SK-N-SH treated with all-trans-retinoic acid at 6 μM for 48 hours (cell line): Measurements from ENCODE around the gene ELOVL5.

Source experiments
- ARNTL ChIP-seq: fragments of 450-650 bp; formaldehyde crosslinking; IDR thresholded peaks from 2 replicates; pipeline ENCODE4 v1.5.0; 2020; ENCODE audit warnings: low read depth, mild to moderate bottlenecking, moderate library complexity, borderline replicate concordance
- BACH2 ChIP-seq: fragments of 250-450 bp; sonication (Bioruptor Pico); IDR thresholded peaks from 2 replicates; pipeline ENCODE4 v1.9.0; 2021; ENCODE audit warnings: mild to moderate bottlenecking, borderline replicate concordance
- OSR1 ChIP-seq: fragments of 250-450 bp; sonication (Bioruptor Pico); IDR thresholded peaks from 2 replicates; pipeline ENCODE4 v1.8.0; 2022; ENCODE audit warnings: moderate library complexity, mild to moderate bottlenecking, inconsistent platforms
- SNAI2 ChIP-seq: fragments of 250-450 bp; sonication (Bioruptor Pico); IDR thresholded peaks from 2 replicates; pipeline ENCODE4 v1.5.0; 2020; ENCODE audit warnings: mild to moderate bottlenecking, moderate library complexity
- TSHZ2 ChIP-seq: fragments of 250-450 bp; sonication (Bioruptor Pico); IDR thresholded peaks from 2 replicates; pipeline ENCODE4 v1.5.0; 2020; ENCODE audit warnings: mild to moderate bottlenecking, moderate library complexity
- ZC3H10 ChIP-seq: fragments of 250-450 bp; sonication (Bioruptor Pico); IDR thresholded peaks from 2 replicates; pipeline ENCODE4 v1.5.1; 2021; ENCODE audit warnings: mild to moderate bottlenecking, moderate library complexity
- ZFP30 ChIP-seq: fragments of 450-650 bp; formaldehyde crosslinking; IDR thresholded peaks from 2 replicates; pipeline ENCODE4 v1.5.0; 2022; ENCODE audit warnings: mild to moderate bottlenecking, moderate library complexity
- ZNF565 ChIP-seq: fragments of 450-650 bp; formaldehyde crosslinking; conservative IDR thresholded peaks from 2 replicates; pipeline ENCODE4 v1.5.0; 2020; ENCODE audit warnings: low read depth, mild to moderate bottlenecking, moderate library complexity
- ZNF70 ChIP-seq: fragments of 450-650 bp; formaldehyde crosslinking; IDR thresholded peaks from 2 replicates; pipeline ENCODE4 v1.5.0; 2020; ENCODE audit warnings: mild to moderate bottlenecking, moderate library complexity
- ZNF8 ChIP-seq: fragments of 450-650 bp; formaldehyde crosslinking; IDR thresholded peaks from 2 replicates; pipeline ENCODE4 v1.5.0; 2020; ENCODE audit warnings: mild to moderate bottlenecking, moderate library complexity
- TF ChIP-seq, protein P1 (sequence below): fragments of 250-450 bp; sonication (Bioruptor Pico); IDR thresholded peaks from 2 replicates; pipeline ENCODE4 v1.8.0; 2020; ENCODE audit warnings: mild to moderate bottlenecking, moderate library complexity, borderline replicate concordance

DNA sequence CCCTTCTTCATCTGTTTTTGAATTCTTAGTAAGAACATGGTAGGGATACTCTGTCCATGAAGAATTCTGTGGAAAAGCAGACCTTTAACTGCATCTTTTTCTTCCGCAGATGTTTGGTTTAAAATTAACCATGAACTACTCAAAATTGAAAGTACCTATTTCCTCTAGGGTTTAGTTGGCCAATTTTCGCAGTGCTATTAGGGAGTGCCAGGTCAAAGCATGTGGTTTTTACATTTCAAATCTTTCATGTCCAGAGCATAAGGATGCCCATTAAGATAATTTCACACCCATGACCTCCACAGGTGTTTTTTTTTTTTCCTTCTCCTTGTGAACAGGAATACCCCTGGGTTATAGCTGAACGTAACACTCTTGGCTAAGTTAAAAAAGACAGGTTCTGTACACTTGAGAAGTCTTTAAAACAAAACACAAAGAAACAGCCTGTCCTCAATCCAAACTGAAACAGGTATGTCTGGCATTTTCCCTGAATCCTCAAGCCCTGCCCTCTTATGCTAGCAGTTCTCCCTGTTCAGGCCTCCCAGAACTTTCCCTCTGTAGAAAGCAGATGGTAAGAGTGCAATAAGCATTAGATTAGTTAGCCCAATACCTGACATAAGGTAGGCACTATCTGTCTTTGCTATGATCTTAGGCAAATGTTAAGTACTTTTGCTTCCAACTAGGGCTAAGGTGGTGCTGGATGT is 67.1 kb downstream of the ELOVL5 start:
- TF ChIP-seq ZC3H10: no peak
- TF ChIP-seq ARNTL (CRISPR knock-in tag): no peak
- TF ChIP-seq, protein P1, sequence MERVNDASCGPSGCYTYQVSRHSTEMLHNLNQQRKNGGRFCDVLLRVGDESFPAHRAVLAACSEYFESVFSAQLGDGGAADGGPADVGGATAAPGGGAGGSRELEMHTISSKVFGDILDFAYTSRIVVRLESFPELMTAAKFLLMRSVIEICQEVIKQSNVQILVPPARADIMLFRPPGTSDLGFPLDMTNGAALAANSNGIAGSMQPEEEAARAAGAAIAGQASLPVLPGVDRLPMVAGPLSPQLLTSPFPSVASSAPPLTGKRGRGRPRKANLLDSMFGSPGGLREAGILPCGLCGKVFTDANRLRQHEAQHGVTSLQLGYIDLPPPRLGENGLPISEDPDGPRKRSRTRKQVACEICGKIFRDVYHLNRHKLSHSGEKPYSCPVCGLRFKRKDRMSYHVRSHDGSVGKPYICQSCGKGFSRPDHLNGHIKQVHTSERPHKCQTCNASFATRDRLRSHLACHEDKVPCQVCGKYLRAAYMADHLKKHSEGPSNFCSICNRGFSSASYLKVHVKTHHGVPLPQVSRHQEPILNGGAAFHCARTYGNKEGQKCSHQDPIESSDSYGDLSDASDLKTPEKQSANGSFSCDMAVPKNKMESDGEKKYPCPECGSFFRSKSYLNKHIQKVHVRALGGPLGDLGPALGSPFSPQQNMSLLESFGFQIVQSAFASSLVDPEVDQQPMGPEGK (CRISPR knock-in tag): no peak
- TF ChIP-seq SNAI2 (CRISPR knock-in tag): no peak
- no peak for TF ChIP-seq ZFP30
- TF ChIP-seq OSR1 (CRISPR knock-in tag): no peak
- no peak for TF ChIP-seq ZNF70
- TF ChIP-seq BACH2 (CRISPR knock-in tag): no peak
- TF ChIP-seq ZNF565: no peak
- no peak for TF ChIP-seq ZNF8
- no peak for TF ChIP-seq TSHZ2 (CRISPR knock-in tag)
